Stimulated activated CD8-positive, alpha-beta memory T cell treated with anti-CD3 and anti-CD28 coated beads, Interleukin-4, amount 100 ng/mL, for 4 hours (primary cell): ENCODE measurements around the gene TNFRSF14.

Experiments used
- DNase-seq, 2 donors: peaks; one replicate each; pipeline ENCODE4 v3.0.0-alpha.2; 2020; ENCODE audit warnings: low read depth in 2 of 2, low spot score in 1 of 2

Gene TNFRSF14

GRCh38 chr1:2556277-2556677 is at the start of gene TNFRSF14:
TNFRSF14 (plus strand) TSS chr1:2556371; CDS start chr1:2556665, 294 bp downstream.
- peak; percentile 50 to 58 for DNase-seq

- no peak for DNase-seq
These were observed 49.1 kb upstream of the TNFRSF14 start for GRCh38 chr1:2506901-2507565.

GRCh38 chr1:2507744-2508155 is 48.4 kb upstream of the TNFRSF14 start:
- DNase-seq, result no peak

GRCh38 chr1:2508180-2508579 is 48.0 kb upstream of the TNFRSF14 start:
- no peak for DNase-seq

- no peak for DNase-seq
These were observed 47.4 kb upstream of the TNFRSF14 start for GRCh38 chr1:2508751-2509150.

GRCh38 chr1:2509589-2509988 is 46.6 kb upstream of the TNFRSF14 start:
- no peak for DNase-seq

GRCh38 chr1:2510366-2511155 is 45.6 kb upstream of the TNFRSF14 start:
- DNase-seq, result no peak

- no peak for DNase-seq
These were observed 43.2 kb upstream of the TNFRSF14 start for GRCh38 chr1:2512862-2513421.

GRCh38 chr1:2513939-2514652 is 42.1 kb upstream of the TNFRSF14 start:
- DNase-seq, result no peak

- no peak for DNase-seq
These were observed 41.1 kb upstream of the TNFRSF14 start for GRCh38 chr1:2514863-2515762.

GRCh38 chr1:2515763-2516080 is 40.4 kb upstream of the TNFRSF14 start:
- DNase-seq, result no peak

GRCh38 chr1:2516124-2516523 is 40.0 kb upstream of the TNFRSF14 start:
- no peak for DNase-seq

GRCh38 chr1:2516946-2517345 is 39.2 kb upstream of the TNFRSF14 start:
- DNase-seq, result no peak

- no peak for DNase-seq
These were observed 38.2 kb upstream of the TNFRSF14 start for GRCh38 chr1:2517966-2518365.

GRCh38 chr1:2518528-2518927 is 37.6 kb upstream of the TNFRSF14 start:
- no peak for DNase-seq

- no peak for DNase-seq
These were observed 37.0 kb upstream of the TNFRSF14 start for GRCh38 chr1:2519029-2519685.

GRCh38 chr1:2519729-2520128 is 36.4 kb upstream of the TNFRSF14 start:
- no peak for DNase-seq

GRCh38 chr1:2520206-2520605 is 36.0 kb upstream of the TNFRSF14 start:
- DNase-seq, result no peak

GRCh38 chr1:2520806-2521205 is 35.4 kb upstream of the TNFRSF14 start:
- DNase-seq, result no peak

- no peak for DNase-seq
These were observed 33.9 kb upstream of the TNFRSF14 start for GRCh38 chr1:2522230-2522629.
